Measurements from ENCODE around the gene HDAC4. TPM values are rescaled to one million over a fixed set of nuclear protein-coding genes. Genes with fewer than 3 reads are reported as not detected.

Gene HDAC4
- total RNA-seq, 1 experiment from 2014 or later = 32.0 TPM

DNA sequence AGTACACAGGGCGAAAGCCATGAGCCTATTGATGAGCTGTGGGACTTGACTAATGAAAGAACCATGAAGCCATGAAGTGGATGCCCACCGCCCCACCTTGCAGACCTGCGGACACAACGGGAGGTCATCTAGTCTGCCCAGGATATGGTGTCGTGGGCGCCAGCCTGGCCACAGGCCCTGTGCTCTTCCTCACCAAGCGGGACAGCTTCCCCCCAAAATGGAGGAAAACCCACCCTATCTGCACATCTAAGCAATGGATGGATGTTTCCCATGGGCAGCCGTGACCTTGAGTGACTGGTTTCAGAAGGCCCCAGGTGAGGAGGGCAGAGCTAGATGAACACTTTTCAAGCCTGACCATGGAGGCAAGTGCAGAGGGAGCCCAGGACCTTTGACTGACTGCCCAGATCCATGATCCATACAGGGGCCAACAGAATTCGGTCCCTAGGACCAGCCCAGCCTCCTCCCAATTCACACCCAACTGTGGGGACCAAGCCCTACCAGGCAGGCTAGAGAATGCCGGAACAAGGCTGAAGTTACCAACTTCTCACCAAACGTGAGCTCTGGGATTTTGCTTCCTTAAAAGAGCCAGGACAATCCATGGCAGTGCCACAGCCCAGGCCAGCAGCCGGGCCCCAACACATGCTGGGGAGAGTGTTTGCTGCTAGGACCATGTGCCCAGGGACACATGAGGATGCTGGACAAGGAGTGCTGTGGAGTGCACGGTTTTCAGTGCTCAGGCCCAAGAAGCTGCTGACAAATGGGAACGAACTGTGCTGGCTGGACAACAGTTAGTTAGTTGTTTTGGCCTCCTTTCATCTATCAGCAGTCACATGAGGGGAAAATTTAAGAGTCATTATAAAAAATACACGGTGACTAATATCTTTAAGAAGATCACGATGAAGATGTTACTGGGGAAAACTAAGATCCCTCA, 249.4 kb downstream of the HDAC4 start:
- no peaks in the 10 kb centered on the region for H3K9me3 ChIP-seq (ENCODE audit: control insufficient read depth, low read depth, low read length)
- no peak overlapping the region for H2BK12ac ChIP-seq (ENCODE audit: insufficient read length, low read depth, low read length)
- H4K8ac ChIP-seq (replicated peaks; ENCODE audit: insufficient read length, low read depth, low read length) = no peak overlapping the region
- no peak overlapping the region for H3K9ac ChIP-seq (ENCODE audit: extremely low read depth, insufficient read length, low read length)
- Mint-ChIP-seq H3K4me1 (no peaks in the 10 kb centered on the region), H3K27ac (peak overlapping the region in 1 of 3 experiments; percentile 48; a peak in 1 of 7 replicates), H3K9me3 (no peaks in the 10 kb centered on the region; a peak in 2 of 5 replicates), H3K36me3 (ENCODE audit: insufficient read depth in 1 of 3, low read depth in 3 of 3) (peaks cover 21 to 38% (median 37%) of the 10 kb centered on the region in 3 experiments; a peak in 6 of 7 replicates), H3K4me3 (no peak overlapping the region), H3K27me3 (ENCODE audit: low read depth) (no peaks in the 10 kb centered on the region)
- no peak overlapping the region for H3K27ac ChIP-seq (ENCODE audit: insufficient read length, low read depth, low read length)
- H4K20me1 ChIP-seq (ENCODE audit: control insufficient read depth, insufficient read depth, insufficient read length) = no peaks in the 10 kb centered on the region
- no peak overlapping the region for H3K18ac ChIP-seq (ENCODE audit: insufficient read length, low read depth, low read length)
- H2BK20ac ChIP-seq (ENCODE audit: low read depth, low read length, poor library complexity, severe bottlenecking) = no peak overlapping the region
- H3K79me1 ChIP-seq (ENCODE audit: insufficient read depth, low read depth, low read length, poor library complexity, severe bottlenecking) = no peaks in the 10 kb centered on the region
- H3K4ac ChIP-seq (ENCODE audit: low read depth, low read length) = no peak overlapping the region
- H3K79me2 ChIP-seq (ENCODE audit: insufficient read depth, low read length) = no peaks in the 10 kb centered on the region
- H3K14ac ChIP-seq (ENCODE audit: insufficient read depth, low read length) = no peak overlapping the region
- no peak overlapping the region for H2BK5ac ChIP-seq (ENCODE audit: insufficient read length, low read length)
- H3K27me3 ChIP-seq (ENCODE audit: insufficient read depth, low read length) = no peaks in the 10 kb centered on the region
- DNase-seq = peak; percentile 13
- no peak overlapping the region for H2AK5ac ChIP-seq (ENCODE audit: insufficient read length, low read length)
- no peak overlapping the region for H4K91ac ChIP-seq (ENCODE audit: insufficient read length, low read depth, low read length)
- no peak overlapping the region for H4K5ac ChIP-seq (ENCODE audit: insufficient read length, low read depth, low read length)
- H3K4me1 ChIP-seq (ENCODE audit: insufficient read depth, low read length) = no peaks in the 10 kb centered on the region
- no peak overlapping the region for H3K4me2 ChIP-seq (ENCODE audit: insufficient read depth, insufficient read length, low read length)
- no peak overlapping the region for H2BK120ac ChIP-seq (ENCODE audit: low read depth, low read length, poor library complexity, severe bottlenecking)
- H3K56ac ChIP-seq (ENCODE audit: insufficient read length, low read depth, low read length) = no peak overlapping the region
- no peaks in the 10 kb centered on the region for H3K23me2 ChIP-seq (ENCODE audit: insufficient read length, low read depth, low read length, poor library complexity, severe bottlenecking)
- no peak overlapping the region for H2BK15ac ChIP-seq (ENCODE audit: low read depth, low read length)
- WGBS (ENCODE audit: extremely low coverage, insufficient read length, low lambda C conversion rate) = no CpG with 5 or more reads among the region's 16 CpGs
- H3T11ph ChIP-seq (ENCODE audit: low read length) = no peak overlapping the region
- TF ChIP-seq, protein P1, sequence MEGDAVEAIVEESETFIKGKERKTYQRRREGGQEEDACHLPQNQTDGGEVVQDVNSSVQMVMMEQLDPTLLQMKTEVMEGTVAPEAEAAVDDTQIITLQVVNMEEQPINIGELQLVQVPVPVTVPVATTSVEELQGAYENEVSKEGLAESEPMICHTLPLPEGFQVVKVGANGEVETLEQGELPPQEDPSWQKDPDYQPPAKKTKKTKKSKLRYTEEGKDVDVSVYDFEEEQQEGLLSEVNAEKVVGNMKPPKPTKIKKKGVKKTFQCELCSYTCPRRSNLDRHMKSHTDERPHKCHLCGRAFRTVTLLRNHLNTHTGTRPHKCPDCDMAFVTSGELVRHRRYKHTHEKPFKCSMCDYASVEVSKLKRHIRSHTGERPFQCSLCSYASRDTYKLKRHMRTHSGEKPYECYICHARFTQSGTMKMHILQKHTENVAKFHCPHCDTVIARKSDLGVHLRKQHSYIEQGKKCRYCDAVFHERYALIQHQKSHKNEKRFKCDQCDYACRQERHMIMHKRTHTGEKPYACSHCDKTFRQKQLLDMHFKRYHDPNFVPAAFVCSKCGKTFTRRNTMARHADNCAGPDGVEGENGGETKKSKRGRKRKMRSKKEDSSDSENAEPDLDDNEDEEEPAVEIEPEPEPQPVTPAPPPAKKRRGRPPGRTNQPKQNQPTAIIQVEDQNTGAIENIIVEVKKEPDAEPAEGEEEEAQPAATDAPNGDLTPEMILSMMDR (conservative IDR thresholded peaks at IDR 0.05) = no peak
- no peak overlapping the region for H2AFZ ChIP-seq (ENCODE audit: low read length)
- H3K23ac ChIP-seq (ENCODE audit: insufficient read length, low read depth, low read length) = no peak overlapping the region
